NCI-H510A treated with DMSO at 0.1 percent for 48 hours (cell line): ENCODE data around the gene GASK1A.

Experiments
- DNase-seq: peaks from one replicate; lab custom pipeline; 2025; lab: John Stamatoyannopoulos, UW

The GASK1A gene

DNA sequence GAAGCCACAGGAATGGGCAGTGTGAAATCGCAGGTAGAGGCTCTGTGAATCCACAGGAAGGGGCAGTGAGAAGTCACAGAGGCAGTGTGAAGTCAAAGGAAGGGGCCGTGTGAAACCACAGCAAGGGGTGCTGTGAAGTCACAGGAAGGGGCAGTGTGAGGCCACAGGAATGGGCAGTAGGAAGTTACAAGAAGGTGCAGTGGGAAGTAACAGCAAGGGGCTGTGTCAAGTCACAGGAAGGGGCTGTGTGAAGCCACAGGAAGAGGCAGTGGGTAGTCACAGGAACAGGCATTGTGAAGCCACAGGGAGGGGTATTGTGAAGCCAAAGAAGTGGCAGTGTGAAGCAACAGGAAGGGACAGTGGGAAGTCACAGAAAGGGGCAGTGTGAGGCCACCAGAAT, 34.1 kb downstream of the GASK1A start:
- no peak for DNase-seq

DNA sequence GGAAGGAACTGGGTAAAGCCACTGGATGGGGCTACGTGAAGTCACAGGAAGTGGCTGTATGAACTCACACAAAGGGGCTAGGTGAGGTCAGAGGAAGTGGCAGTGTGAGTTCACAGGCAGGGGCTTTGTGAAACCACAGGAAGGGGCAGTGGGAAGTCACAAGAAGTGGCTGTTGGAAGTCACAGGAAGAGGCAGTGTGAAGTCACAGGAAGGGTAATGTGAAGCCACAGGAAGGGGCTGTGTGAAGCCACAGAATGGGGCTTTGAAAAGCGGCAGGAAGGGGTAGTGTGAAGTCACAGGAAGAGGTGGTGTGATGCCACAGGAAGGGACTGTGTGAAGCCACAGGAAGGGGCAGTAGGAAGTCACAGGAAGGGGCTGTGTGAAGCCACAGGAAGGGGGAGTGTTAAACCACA, 34.6 kb downstream of the GASK1A start:
- no peak for DNase-seq

DNA sequence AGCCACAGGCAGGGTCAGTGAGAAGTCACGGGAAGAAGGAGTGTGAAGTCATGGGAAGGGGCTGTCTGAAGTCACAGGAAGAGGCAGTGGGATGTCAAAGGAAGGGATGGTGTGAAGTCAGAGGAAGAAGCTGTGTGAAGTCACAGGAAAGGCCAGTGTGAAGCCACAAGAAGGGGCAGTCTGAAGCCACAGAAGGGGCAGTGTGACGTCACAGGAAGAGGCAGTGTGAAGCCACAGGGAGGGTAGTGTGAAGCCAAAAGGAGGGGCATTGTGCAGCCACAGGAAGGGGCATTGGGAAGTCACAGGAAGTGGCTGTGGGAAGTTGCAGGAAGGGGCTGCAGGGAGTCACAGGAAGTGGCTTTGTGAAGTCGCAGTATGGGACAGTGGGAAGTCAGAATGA, 35.1 kb downstream of the GASK1A start:
- DNase-seq, result no peak

DNA sequence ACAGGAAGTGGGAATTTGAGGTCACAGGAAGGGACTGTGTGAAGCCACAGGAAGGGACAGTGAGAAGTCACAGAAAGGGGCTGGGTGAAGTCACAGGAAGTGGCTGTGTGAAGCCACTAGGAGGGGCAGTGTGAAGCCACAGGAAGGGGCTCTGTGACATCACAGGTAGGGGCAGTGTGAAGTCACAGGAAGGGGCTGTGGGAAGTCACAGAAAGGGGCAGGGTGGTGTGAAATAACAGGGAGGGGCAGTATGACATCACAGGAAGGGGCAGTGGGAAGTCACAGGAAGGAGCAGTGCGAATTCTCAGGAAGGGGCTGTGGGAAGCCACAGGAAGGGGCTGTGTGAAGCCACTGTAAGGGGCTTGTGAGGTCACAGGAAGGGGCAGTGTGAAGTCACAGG, 35.8 kb downstream of the GASK1A start:
- no peak for DNase-seq

DNA sequence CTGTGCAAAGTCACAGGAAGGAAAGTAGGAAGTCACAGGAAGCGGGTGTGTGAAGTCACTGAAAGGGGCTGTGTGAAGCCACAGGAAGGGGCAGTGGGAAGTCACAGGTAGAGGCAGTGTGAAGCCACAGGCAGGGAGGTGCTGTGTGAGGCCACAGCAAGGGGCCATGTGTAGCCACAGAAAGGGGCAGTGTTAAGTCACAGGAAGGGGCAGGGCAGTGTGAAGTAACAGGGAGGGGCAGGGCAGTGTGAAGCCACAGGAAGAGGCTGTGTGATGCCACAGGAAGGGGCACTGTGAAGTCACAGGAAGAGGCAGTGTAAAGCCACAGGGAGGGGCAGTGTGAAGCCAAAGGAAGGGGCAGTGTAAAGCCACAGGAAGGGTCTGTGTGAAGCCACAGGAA, 36.5 kb downstream of the GASK1A start:
- DNase-seq, result no peak

DNA sequence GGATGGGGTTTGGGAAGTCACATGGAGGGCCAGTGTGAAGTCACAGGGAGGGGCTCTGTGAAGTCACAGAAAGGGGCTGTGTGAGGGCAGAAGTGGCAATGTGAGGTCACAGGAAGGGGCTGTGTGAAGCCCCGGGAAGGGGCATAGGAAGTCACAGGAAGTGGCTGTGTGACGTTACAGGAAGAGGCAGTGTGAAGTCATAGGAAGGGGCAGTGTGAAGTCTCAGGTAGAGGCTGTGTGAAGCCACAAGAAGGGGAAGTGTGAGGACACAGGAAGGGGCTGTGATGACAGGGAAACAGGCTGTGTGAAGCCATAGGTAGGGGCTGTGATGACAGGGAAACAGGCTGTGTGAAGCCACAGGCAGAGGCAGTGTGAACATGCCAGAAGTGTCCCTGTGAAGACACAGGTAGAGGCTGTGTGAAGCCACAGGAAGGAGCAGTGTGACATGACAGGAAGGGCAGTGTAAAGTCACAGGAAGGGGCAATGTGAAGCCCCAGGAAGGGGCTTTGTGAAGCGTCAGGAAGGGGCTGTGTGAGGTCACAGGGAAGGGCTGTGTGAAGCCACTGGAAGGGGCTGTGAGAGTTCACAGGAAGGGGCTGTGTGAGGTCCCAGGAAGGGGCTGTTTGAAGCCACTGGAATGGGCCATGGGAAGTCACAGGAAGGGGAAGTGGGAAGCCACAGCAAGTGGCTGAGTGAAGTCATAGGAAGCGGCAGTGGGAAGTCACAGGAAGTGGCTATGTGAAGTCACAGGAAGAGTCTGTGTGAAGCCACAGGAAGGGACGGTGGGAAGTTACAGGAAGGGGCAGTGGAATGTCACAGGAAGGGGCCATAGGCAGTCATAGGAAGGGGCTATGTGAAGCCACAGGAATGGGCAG, 37.1 kb downstream of the GASK1A start:
- no peak for DNase-seq

DNA sequence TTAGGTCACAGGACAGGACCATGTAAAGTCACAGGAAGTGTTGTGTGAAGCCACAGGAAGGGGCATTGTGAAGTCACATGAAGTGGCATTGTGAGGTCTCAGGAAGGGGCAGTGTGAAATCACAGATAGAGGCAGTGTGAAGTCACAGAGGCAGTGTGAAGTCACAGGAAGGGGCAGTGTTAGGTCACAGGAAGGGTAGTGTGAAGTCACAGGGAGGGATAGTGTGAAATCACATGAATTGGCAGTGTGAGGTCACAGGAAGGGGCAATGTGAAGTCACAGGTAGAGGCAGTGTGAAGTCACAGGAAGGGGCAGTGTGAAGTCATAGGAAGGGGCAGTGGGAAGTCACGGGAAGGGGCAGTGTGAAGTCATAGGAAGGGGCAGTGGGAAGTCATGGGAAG, 37.9 kb downstream of the GASK1A start:
- no peak for DNase-seq

DNA sequence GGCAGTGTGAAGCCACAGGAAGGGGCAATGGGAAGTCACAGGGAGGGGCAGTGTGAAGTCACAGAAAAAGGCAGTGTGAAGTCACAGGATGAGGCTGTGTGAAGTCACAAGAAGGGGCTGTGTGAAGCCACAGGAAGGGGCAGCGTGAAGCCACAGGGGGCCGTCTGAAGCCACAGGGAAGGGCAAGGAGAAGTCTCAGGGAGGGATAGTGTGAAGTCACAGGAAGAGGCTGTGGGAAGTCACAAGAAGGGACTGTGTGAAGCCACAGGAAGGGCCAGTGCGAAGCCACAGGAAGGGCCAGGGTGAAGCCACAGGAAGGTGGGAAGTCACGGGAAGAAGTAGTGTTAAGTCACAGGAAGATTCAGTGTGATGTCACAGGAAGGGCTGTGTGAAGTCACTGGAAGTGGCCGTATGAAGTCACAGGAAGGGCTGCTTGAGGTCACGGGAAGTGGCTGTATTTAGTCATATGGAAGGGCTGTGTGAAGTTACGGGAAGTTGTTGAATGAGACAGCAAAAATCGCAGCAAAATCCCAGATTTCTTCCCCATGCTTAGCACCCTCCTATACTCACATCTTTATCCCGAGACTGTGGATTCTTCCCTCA, 38.6 kb downstream of the GASK1A start:
- DNase-seq, result no peak

DNA sequence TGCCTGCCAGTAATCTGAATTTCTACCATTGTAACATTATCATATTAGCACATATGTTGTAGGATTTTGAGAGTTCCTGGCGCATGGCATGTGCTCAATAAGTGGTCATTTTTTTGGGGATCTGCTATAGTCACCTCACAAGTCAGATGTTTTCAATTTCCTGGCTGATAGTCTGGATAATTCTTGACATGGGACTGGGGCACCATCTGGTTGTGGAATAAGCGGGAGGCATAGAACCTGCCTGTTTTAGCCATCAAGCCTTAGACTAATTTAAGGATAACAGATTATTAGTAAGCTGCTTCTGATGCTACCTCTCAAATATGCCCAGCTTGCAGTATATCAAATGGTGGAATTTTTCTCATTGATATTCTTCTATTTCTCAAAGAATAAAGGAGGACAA, 39.1 kb downstream of the GASK1A start:
- no peak for DNase-seq

DNA sequence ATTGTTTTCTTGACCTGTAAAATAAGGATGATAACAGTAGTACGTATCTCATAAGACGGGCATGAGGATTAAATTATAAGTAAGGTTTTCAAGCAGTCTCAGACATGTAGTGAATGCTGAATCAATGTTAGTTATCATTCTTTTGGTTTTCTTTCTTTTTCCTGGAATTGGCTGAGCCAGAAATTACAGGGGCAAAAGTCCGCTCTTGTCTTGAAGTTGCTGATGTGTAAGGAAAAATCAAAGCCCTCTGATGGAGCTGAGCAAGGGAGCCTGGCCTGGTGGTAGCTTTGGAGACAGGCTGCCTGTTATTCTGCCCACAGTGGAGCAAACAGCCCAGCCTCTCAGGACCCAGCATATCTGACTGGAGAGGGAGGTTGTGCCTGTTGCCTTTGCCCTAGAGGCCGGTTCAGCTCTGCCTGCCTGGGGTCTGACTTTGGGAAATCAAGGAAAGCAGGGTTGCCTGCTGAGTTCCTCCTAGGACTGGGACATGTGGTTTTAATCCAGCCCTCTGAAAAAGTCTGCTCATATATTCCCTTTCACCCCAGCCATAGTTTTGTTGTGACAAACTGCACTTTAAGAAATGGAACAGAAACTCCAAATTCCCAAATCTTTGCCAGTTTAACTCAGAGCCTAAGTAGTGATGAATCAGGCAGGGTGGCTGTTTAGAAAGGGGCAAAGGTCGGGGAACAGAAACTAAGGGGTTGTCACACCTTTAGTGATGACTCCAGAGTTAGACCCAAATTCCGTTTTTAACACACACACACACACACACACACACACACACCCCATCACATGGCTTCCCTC, 40.1 kb downstream of the GASK1A start:
- DNase-seq, result no peak

DNA sequence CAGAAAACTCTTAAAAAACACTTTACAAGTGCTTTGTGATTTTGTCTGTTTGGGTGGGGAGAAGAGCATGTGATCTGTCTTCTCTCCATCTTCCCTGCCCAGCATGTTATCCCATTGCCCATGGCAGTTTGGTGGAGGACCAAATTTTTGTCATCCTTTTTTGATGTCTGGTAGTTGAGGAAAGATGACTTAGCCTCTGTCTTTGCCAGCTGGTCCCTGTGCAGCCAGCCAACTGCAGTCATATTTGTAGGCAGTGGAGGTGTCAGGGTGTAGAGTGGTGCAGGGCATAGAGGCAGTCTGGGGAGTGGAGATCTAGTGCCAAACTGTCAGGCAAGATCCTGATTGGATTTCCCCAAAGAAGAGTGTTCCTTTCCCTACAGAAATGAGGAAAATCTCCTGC, 40.7 kb downstream of the GASK1A start:
- no peak for DNase-seq

DNA sequence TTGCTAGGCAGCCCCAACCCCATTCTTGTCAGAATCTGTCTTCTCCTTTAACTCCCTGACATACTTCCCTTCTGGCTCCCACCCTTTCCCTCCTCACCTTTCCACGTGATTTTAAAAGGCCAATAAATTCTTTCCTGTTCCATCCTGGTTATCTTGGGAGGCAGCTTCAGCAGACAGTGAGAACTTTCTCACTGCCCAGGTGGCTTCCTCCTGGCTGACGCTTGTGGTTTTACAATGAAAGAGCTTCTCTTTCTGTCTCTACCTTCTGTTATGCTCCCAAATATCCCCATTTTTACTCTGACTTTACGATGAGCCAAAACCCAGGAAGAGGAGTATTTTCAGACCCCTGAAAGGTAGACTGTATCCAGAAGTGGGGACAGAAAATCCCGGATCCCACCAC, 42.1 kb downstream of the GASK1A start:
- DNase-seq, result no peak

DNA sequence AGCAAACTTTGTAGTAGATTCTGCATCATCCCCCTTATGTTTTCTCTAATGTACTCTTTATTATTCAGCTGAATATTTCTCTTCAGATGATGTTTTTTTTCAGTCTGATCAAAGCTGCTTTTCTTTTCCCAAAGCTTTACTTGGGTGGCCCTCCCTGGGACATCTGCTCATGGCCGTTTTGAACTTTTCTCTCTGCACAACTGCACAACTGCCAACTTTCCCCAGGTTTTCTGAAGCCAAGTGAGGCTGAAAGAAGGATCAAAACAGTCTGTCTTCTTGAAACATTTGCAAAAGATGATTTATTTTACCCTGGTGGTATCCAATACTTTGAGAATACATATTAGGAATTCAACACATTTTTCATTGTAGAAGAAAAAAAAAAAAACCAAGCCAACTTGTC, 43.0 kb downstream of the GASK1A start:
- DNase-seq, result no peak

DNA sequence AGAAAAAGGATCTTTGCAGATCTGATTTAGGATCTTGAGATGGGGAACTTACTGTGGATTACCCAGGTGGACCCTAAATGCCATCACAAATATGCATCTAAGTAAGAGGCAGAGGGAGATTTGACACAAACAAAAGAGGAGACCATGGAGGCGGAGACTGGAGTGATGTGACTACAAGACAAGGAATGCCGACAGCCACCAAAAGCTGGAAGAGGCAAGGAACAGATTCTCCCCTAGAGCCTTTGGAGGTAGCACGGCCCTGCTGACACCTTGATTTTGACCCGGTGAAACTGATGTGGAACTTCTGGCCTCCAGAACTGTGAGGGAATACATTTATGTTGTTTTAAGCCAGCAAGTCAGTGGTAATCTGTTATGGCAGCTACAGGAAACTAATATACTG, 44.0 kb downstream of the GASK1A start:
- no peak for DNase-seq

DNA sequence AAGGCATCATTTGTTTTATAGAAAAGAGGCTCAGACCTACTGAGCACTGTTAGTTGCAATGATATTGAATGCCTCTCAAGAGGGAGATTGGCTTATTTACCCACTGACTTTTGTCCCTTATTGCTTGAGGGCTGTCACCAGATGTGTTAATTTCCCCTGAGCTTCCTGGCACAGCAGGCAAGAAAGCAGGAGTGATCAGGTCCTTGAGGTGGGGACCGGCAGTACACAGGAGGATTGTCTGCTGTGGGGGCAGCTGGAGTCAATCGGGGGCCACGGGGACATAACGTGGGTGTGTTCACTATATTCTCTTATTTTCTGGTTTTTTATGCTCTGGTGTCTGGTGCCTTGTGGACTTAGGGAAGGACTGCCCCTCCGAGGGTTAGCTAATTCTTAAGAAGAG, 44.6 kb downstream of the GASK1A start:
- no peak for DNase-seq

DNA sequence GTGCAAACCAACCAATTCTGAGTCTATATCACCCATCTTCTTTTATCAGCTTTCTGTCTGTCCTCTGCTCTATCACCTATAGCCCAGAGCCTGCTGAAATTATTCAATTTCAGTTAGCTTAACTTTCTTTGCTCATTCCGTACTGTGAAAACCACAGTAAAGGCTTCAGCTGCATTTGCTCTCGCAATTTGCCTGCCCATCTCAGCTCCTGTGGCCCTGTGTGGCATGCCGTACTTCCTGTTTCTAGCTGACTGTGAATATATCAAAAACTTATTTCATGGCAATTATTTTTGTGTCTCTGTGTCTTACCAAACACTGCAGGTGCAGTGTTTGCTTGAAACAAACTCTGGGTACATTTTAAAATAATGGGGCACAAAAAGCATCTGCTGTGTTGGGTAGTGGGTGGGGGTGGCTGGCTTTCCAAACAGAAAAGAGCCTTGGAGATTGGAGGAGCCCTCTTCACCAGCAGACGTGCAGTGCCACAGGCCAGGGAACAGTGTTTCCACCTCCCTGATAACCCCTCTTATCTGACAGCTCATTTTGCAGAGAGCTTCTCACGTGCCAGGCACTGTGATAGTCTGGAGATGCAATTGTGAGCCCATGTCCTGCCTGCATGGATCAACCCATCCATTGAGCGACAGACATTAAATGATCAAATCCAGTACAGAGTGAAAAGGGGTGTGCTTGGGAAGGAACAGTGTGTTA, 45.2 kb downstream of the GASK1A start:
- DNase-seq, result no peak

DNA sequence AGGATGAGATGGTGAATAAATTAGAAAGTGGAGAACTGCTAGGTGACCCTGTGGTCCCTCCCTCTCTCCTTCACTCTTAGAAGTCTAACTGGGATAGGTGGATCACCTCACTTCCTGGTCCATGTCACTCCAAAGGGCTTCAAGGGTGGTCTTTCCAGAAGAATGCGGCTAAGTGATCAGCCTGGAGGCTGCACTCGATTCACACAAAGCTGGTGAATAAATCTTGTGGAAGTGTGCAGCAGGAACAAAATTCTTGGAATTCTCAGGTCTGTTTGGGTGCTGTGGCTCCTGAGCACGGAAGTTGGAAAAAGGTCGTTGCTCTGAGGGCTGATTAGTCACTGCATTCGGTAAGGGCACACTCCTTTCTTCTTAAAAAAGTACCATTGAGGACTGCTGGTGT, 46.3 kb downstream of the GASK1A start:
- no peak for DNase-seq

DNA sequence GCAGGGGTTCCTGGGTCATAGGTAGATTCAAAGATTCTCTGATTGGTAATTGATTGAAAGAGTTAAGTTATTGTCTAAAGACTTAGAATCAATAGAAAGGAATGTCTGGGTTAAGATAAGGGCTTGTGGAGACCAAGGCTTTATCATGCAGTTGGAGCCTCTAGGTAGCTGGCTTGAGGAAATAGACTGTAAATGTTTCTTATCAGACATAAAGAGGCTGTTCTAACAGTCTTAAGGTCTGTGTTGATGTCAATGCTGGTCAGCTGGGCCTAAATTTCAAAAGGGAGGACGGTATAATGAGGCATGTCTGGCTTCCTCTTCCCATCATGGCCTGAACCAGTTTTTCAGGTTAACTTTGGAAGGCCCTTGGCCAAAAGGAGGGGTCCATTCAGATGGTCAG, 48.9 kb downstream of the GASK1A start:
- DNase-seq, result no peak

DNA sequence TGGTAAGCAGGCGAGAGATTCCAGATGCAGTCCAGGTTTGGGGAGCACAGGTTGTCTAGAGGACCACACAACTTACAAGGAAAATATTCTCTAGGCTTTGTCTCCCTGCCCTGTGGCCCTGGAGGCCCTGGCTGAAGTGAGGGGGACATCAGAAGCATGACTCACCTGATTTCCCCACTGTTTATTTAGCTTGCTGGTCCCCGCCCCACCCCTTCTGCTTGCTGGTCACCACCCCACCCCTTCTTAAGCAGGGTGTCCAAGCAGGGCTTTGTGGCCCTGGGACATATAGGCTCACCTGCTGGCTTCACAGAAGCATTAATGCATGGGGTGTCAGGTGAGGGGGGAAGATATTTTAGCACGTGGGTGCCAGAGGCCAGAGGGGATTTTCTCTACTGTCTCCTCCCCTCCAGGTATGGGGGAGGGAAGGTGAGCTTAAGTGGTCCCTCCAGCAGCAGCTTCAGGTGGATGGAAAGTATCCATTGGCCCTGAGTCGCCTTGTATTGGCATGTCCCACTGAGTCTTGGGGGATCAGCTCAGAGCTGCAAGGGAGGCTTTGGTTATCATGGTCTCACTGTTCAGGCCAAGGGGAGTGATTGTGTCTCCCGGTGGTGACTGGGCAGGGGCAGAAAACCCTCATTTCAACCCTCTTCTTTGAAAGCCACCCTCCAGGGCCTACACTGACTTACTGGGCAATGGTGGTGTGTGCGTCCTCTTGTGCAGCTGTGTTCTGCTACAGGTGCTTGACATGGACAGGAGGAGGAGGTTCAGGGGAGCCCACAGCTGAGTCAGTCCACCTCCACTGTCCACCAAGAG, 49.8 kb downstream of the GASK1A start:
- no peak for DNase-seq

DNA sequence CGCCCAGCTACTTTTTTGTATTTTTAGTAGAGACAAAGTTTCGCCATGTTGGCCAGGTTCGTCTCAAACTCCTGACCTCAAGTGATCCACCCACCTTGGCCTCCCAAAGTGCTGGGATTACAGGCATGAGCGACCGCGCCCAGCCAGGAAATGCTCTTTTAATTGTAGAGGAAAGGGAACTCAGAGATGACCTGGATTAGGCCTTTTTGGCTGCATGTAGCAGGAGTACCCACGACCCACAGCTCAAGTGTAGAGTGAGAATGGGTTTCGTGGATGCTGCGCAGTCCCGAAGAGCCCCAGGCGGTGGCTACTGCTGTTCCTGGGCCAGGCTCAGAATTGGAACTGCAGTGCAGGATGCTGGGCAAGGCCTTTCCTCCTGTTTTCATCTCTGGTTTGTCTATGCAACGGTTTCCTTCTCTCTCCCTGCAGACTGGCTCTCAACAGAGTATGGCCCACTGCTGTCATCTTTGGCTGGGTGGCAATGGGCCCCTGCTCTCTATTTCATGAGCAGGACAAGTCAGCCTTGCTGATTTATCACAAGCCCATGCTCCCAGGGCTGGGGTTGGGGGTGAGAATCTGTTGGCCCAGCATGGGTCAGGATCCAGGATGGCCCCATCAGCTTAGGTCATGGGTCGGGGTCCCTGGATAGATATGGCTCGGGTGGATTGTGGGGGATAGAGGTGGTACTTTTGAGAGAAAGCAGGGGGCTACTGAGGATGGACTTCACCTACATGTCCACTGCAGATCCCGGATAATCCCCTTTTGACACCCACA, 51.2 kb downstream of the GASK1A start:
- DNase-seq, result no peak

DNA sequence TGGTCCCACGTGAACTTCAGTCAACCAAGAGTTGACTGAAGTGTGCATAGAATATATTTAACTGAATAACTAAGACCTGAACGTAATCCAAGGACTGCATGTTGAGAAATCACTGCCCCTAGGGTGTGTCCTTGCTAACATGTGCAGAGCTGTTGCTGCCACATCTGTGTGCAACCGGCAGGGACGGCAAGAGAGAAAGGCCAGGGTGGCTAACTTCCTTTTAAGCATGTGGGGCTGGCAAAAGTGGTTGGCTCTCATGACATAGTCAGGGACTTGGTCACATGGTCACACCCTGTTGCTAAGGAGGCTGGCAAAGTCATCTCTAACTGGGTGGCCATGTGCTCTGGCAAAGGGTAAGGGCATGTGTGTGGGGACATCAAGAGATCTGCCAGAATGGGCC, 52.4 kb downstream of the GASK1A start:
- no peak for DNase-seq
